IPS DF 6.9 (cell line): ENCODE measurements around the gene FANCM.
A peak's percentile ranks its signal among the peaks of the same experiment; 100 is the strongest.

Experiments
- DNase-seq: peaks from one replicate; pipeline ENCODE4 v3.0.0-alpha.2; 2013; ENCODE audit warnings: low read depth, low spot score
- H3K27ac ChIP-seq: one replicate; pipeline ENCODE4 v1.5.1; 2013; ENCODE audit warnings: low read length, control low read depth
- H3K27me3 ChIP-seq: 2 replicates; pipeline ENCODE4 v1.6.1; 2013; ENCODE audit warnings: mild to moderate bottlenecking, low read length; ENCODE audit not compliant: control insufficient read depth, insufficient read depth
- H3K36me3 ChIP-seq: 2 replicates; pipeline ENCODE4 v1.6.1; 2013; ENCODE audit warnings: low read length; ENCODE audit not compliant: control insufficient read depth, insufficient read depth
- H3K4me1 ChIP-seq: 2 replicates; pipeline ENCODE4 v1.6.1; 2013; ENCODE audit warnings: low read length; ENCODE audit not compliant: control insufficient read depth, insufficient read depth
- H3K4me3 ChIP-seq: 2 replicates; pipeline ENCODE4 v1.5.1; 2013; ENCODE audit warnings: mild to moderate bottlenecking, low read length
- H3K9me3 ChIP-seq: 2 replicates; pipeline ENCODE4 v1.6.1; 2013; ENCODE audit warnings: low read length, inconsistent platforms; ENCODE audit not compliant: control insufficient read depth, insufficient read depth
- WGBS: extraction: QIAGEN DNeasy Blood & Tissue Kit; methylation state at CpG from one replicate; pipeline ENCODE4 v1.1.7; 2013; ENCODE audit warnings: mixed read lengths, missing lambda C conversion rate; ENCODE audit not compliant: insufficient read length, insufficient coverage; 5-methylcytosine and 5-hydroxymethylcytosine counted together

FANCM gene

DNA sequence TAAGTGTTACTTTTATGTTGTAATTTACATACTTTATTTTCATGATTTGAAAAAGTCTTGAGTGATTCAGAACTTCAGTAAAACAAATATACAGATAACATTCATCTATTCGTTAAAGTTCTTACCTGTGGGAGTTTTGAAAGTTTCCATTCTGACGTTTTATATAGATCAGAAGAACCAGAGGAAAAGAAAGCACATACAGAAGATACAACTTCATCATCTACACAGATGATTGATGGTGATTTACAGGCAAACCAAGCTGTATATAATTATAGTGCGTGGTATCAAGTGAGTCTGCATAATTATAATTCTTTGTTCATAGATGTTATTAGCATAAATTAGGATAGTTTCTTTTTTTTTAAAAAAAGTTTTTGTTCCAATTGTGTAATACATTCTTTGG lies 21.4 kb upstream of the FANCM start:
- Histone ChIP-seq H3K36me3 (peaks cover 6% of the 10 kb centered on the region; the same call in 1 of the 2 replicates), H3K27me3 (no peaks in the 10 kb centered on the region), H3K9me3 (no peaks in the 10 kb centered on the region), H3K27ac (no peak overlapping the region), H3K4me3 (no peak overlapping the region), H3K4me1 (no peaks in the 10 kb centered on the region)
- WGBS, result no CpG with 5 or more reads among the region's 3 CpGs
- no peak for DNase-seq

DNA sequence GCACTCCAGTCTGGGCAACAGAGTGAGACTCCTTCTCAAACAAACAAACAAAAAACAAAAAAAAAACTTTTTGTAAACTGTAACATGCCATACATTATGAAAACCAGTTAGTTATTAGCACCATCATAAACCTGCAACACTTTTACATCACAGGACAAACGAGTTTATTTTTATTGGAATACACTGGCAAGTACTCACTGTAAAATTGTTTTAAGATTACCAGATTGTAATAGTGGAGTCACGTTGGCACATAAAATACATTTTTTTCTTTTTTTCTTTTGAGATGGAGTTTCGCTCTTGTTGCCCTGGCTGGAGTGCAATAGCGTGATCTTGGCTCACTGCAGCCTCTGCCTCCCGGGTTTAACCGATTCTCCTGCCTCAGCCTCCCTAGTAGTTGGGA lies 17.1 kb upstream of the FANCM start:
- no CpG with 5 or more reads among the region's 6 CpGs for WGBS
- no peaks in the 10 kb centered on the region for H3K4me1 ChIP-seq
- H3K4me3 ChIP-seq, result no peak overlapping the region
- H3K27ac ChIP-seq, result no peak overlapping the region
- H3K36me3 ChIP-seq, result peaks cover 3% of the 10 kb centered on the region; the same call in 1 of the 2 replicates
- DNase-seq, result no peak
- no peaks in the 10 kb centered on the region for H3K9me3 ChIP-seq
- H3K27me3 ChIP-seq, result no peaks in the 10 kb centered on the region

DNA sequence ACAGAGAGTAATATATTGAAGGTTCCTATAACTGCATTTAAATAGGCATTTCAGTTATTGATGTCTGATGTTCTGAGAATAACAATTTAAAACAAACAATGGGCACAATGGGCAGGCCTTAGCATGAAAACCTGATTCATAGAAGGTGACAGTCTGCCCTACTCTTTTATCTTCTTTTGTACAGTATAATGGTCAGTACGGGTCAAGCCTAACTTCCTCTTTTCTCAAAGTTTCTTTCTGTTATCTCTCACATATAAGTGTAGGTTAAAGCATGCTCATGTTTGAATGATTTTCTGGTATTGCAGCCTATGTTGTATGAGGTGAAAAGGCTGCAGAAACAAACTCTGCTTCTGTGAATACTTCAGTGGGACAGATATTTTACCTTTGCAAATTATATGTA lies 15.6 kb upstream of the FANCM start:
- Histone ChIP-seq H3K9me3 (no peaks in the 10 kb centered on the region), H3K36me3 (peaks cover 3% of the 10 kb centered on the region; the same call in 1 of the 2 replicates), H3K4me3 (no peak overlapping the region), H3K27ac (no peak overlapping the region), H3K27me3 (no peaks in the 10 kb centered on the region), H3K4me1 (no peaks in the 10 kb centered on the region)
- no peak for DNase-seq
- no CpG with 5 or more reads among the region's 1 CpG for WGBS

DNA sequence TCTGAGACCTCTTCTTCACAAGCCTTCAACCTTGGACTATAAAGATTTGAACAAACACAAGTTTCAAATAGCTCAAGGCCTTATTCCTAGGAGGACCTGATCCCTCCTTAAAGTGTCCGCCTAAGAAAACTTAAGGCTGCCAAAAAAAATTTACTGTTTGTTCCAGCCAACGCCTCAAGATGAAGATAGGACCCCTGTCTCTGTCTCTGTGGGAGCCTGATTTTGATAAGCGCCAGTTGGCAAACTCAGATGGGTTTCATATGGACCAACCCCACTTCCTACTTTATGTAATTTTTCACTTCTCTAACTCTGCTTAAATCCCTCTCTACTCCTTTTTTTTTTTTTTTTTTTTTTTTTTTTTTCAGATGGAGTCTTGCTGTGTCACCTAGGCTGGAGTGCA lies 12.5 kb upstream of the FANCM start:
- Histone ChIP-seq H3K4me1 (no peaks in the 10 kb centered on the region), H3K4me3 (no peak overlapping the region), H3K27me3 (no peaks in the 10 kb centered on the region), H3K9me3 (no peaks in the 10 kb centered on the region), H3K36me3 (peaks cover 5% of the 10 kb centered on the region; the same call in 1 of the 2 replicates), H3K27ac (no peak overlapping the region)
- no peak for DNase-seq
- WGBS, result no CpG with 5 or more reads among the region's 3 CpGs

DNA sequence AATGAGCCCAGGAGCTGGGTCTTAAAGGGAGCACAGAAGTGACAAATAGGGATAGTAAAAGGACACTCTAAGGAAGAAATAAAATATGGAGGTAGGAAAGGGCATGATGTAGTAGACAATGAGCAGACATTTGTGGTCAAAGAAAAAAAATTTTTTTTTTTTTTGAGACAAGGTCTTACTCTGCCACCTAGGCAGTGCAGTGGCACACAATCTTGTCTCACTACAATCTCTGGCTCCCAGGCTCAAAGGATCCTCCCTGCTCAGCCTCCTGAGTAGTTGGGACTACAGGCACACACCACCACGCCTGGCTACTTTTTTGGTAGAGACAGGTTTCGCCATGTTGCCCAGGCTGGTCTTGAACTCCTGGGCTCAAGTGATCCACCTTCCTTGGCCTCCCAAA lies 10.0 kb upstream of the FANCM start:
- no peak for DNase-seq
- Histone ChIP-seq H3K27me3 (no peaks in the 10 kb centered on the region), H3K4me3 (no peak overlapping the region), H3K4me1 (no peaks in the 10 kb centered on the region), H3K9me3 (no peaks in the 10 kb centered on the region), H3K36me3 (peaks cover 7% of the 10 kb centered on the region; the same call in 1 of the 2 replicates), H3K27ac (no peak overlapping the region)
- no CpG with 5 or more reads among the region's 2 CpGs for WGBS

DNA sequence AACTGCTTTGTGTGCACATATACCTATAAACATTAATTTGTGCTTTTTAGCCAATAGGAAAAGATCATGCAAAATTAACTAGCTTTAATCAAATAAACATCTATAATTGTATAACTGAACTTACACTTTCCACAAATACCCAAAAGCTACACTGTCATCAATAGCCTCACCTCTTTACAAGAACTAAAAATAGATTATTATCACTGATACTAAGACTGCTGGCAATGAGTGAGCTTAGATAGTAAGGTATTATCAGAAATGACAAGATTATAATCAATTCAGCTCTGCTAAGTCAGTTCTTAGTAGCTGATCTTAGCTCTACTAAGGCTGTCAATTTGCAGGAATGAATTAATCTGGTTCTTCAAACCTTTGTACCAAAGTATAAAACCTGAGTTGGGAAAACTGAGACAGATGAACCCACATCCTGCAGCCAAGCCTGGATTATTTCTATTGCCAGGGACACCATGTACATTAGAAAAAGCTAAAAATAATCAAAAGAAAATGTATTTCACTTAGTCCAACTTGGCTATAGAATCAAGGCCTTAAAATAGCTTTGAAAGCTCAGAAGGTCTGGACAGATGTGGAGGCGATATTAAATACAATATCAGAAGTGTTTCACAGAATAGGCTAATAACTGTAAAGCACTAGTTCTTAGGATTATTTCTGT lies 6.6 kb upstream of the FANCM start:
- DNase-seq, result no peak
- H3K27ac ChIP-seq, result no peak overlapping the region
- H3K4me1 ChIP-seq, result no peaks in the 10 kb centered on the region
- no CpG with 5 or more reads among the region's 1 CpG for WGBS
- peaks cover 4% of the 10 kb centered on the region; the same call in 1 of the 2 replicates for H3K36me3 ChIP-seq
- no peak overlapping the region for H3K4me3 ChIP-seq
- H3K27me3 ChIP-seq, result no peaks in the 10 kb centered on the region
- no peaks in the 10 kb centered on the region for H3K9me3 ChIP-seq

DNA sequence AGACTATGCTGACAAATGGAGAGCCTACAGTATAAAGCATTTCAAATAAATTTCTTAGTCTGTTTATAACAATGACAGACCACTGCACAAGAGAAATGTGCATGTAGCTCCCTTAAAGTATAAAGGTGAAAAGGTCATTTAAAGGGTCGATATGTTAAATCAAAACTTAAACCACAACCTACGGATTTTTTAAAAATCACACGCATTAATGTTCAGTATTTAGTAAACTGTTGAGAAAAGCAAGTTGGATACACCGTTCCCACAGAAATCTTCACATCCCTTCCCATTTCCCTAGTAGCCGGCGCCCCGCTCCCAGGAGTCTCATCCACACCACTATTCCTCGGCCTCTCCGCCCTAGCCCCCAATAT lies 2.1 kb upstream of the FANCM start:
- no CpG with 5 or more reads among the region's 9 CpGs for WGBS
- H3K27me3 ChIP-seq, result no peaks in the 10 kb centered on the region
- peaks cover 2% of the 10 kb centered on the region; the same call in 1 of the 2 replicates for H3K36me3 ChIP-seq
- no peaks in the 10 kb centered on the region for H3K9me3 ChIP-seq
- H3K4me3 ChIP-seq, result peak overlapping the region; percentile 82; the same call in 1 of the 2 replicates
- no peak for DNase-seq
- H3K27ac ChIP-seq, result no peak overlapping the region
- no peaks in the 10 kb centered on the region for H3K4me1 ChIP-seq

DNA sequence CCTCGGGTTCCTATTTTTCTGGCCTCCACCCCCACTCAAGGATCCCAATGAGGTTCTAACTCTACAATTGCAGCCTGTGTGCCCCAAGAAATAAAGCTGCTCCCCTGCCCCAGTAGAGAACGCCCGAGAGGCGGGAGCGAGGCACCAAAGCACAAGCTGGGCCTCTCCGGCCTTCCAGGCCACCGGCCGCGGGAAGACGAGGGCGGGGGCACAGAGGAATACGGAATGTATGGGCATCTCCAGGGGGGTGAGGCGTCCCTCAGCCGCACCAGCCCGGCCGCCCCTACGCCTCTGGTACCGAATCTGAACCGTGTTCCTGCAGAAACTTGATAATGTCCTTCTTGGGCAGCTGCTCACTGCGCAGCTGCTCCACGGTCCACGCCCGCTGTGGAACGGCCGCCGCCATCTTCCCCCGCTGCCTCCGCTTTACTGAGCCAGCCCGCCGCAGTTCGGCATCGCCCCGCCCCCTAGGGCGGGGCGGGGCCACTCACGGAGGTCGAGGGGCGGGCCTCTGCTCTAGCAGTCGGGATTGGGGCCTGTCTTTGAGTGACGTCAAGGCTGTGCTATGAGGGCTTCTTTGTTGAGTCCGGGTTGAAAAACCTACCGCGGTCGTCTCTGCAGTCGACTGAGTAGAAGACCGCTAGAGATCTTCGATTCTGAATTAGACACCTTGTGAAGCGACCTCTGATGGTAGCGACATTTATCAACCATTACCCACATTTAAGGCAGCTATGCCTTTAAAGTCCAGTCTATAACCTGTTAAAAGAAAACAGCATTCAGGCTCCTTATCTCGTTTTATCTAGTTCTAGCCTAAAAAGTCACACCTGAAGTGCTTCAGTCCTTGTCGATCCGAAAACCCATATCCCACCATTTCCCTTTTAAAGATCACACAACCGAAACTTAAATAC lies 1.4 kb upstream of the FANCM start, which contains the start of gene FKBP3:
Gene FKBP3 (minus strand): TSS at position 431 of the 908 bp plus-strand sequence. CDS start 25 bp downstream, at position 406.
- Histone ChIP-seq H3K36me3 (no peaks in the 10 kb centered on the region; the same call in 1 of the 2 replicates), H3K27me3 (no peaks in the 10 kb centered on the region), H3K4me3 (peak within 1 kb of the TSS; percentile 82; the same call in 1 of the 2 replicates), H3K27ac (no peak within 1 kb of the TSS), H3K9me3 (no peaks in the 10 kb centered on the region), H3K4me1 (no peaks in the 10 kb centered on the region)
- WGBS, result no CpG with 5 or more reads among the region's 53 CpGs
- DNase-seq, result peak; percentile 92

DNA sequence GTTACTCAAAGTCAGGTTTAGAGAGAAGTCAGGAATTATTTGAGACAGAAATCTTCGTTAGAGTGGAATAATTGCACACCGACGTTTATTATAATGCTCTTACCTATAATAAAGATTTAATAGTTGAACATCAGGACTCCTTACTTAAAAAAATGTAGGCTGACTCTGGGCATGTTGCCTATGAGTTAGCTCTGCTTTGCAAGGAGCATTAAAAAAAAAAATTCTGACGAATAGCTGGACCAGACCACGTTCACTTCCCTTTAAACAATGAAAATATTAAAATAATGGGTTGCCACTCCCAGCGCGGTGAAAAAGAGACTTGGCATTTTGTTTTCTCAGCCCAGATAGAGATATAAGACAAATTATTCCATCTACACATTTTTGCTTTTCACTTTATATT lies 574 bp upstream of the FANCM start:
- WGBS, result no CpG with 5 or more reads among the region's 7 CpGs
- H3K27ac ChIP-seq, result no peak overlapping the region
- peak overlapping the region; percentile 61; the same call in 1 of the 2 replicates for H3K4me3 ChIP-seq
- no peak for DNase-seq
- no peaks in the 10 kb centered on the region for H3K4me1 ChIP-seq
- no peaks in the 10 kb centered on the region for H3K9me3 ChIP-seq
- no peaks in the 10 kb centered on the region for H3K27me3 ChIP-seq
- H3K36me3 ChIP-seq, result no peaks in the 10 kb centered on the region

DNA sequence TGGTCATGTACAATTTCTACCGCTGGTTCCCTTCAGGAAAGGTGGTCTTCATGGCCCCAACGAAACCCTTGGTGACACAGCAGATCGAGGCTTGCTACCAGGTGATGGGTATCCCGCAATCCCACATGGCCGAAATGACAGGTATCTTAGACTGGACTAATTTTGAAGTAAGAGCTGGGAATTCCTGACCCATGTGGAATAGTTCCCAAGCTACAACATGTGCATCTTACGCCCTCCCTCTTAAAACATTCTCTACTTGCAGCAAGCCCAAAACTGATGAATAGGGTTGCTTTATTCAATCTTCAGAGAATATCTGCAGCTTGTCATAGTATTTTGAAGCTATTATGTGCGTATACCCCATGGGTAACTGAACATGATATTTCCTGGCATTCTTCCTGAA lies 669 bp downstream of the FANCM start:
- H3K27me3 ChIP-seq, result no peaks in the 10 kb centered on the region
- no CpG with 5 or more reads among the region's 7 CpGs for WGBS
- no peak overlapping the region for H3K27ac ChIP-seq
- DNase-seq, result no peak
- H3K4me3 ChIP-seq, result peak overlapping the region; percentile 93
- no peaks in the 10 kb centered on the region for H3K4me1 ChIP-seq
- no peaks in the 10 kb centered on the region for H3K36me3 ChIP-seq
- no peaks in the 10 kb centered on the region for H3K9me3 ChIP-seq
